ENCODE data around the gene PODXL. TPM values are rescaled to one million over a fixed set of nuclear protein-coding genes. Genes with fewer than 3 reads are reported as not detected.

The PODXL gene
- total RNA-seq, 5 donors from 2014 or later (not counting 1 experiment from before 2014, with no cell fraction given) = 0.63 to 2.6 (median 1.5) TPM

- no peaks in the 10 kb centered on the region for H3K9me3 ChIP-seq
- H3K27me3 ChIP-seq (replicated peaks in 1 of 2; ENCODE audit: control insufficient read depth in 2 of 2, extremely low read depth in 1 of 2, insufficient read depth in 2 of 2, low read length in 1 of 2) = peaks cover 5 to 15% of the 10 kb centered on the region in 2 experiments
- H3K27ac Mint-ChIP-seq = no peak overlapping the region
- no peak for DNase-seq
- 100% methylated on average over 3 of the region's 11 CpGs for WGBS (ENCODE audit: insufficient coverage)
- H3K36me3 ChIP-seq (ENCODE audit: control insufficient read depth in 2 of 2, extremely low read depth in 1 of 2, insufficient read depth in 1 of 2, low read length in 1 of 2) = no peaks in the 10 kb centered on the region
- H3K9me3 Mint-ChIP-seq = no peaks in the 10 kb centered on the region
- no peak overlapping the region for H3K4me3 ChIP-seq (ENCODE audit: control insufficient read depth in 1 of 2, extremely low read depth in 1 of 2, low read length in 1 of 2)
- H3K4me1 Mint-ChIP-seq = no peaks in the 10 kb centered on the region
- ChIA-PET POLR2A (no interaction called here), CTCF (no interaction called here)
- H3K36me3 Mint-ChIP-seq = no peaks in the 10 kb centered on the region
- no peaks in the 10 kb centered on the region for H3K4me1 ChIP-seq (ENCODE audit: control insufficient read depth in 1 of 2, extremely low read depth in 1 of 2, insufficient read depth in 2 of 2, low read length in 2 of 2)
- no peak for ATAC-seq (replicated peaks in 1 of 4)
- H3K4me3 Mint-ChIP-seq = no peak overlapping the region
- H3K27ac ChIP-seq (ENCODE audit: low read length) = no peak overlapping the region
- peaks cover 5 to 25% of the 10 kb centered on the region in 2 donors for H3K27me3 Mint-ChIP-seq
Observed at GRCh38 chr7:131600085-131600881, 43.9 kb upstream of the PODXL start.

GRCh38 chr7:131596785-131597184 is 40.4 kb upstream of the PODXL start:
- 100% methylated on average over 1 of the region's 6 CpGs for WGBS (ENCODE audit: insufficient coverage)
- H3K9me3 ChIP-seq = no peaks in the 10 kb centered on the region
- ATAC-seq (replicated peaks in 1 of 4) (no peak), DNase-seq (no peak)
- Mint-ChIP-seq H3K27me3 (peaks cover 7 to 10% of the 10 kb centered on the region in 2 donors), H3K9me3 (no peaks in the 10 kb centered on the region), H3K36me3 (no peaks in the 10 kb centered on the region), H3K4me3 (no peak overlapping the region), H3K27ac (no peak overlapping the region), H3K4me1 (no peaks in the 10 kb centered on the region)
- no peaks in the 10 kb centered on the region for H3K4me1 ChIP-seq (ENCODE audit: control insufficient read depth in 1 of 2, extremely low read depth in 1 of 2, insufficient read depth in 2 of 2, low read length in 2 of 2)
- ChIA-PET CTCF (interaction anchor here in 1 of 2 donors (0.6 kb wide), 1 partner anchor 49 kb away, joined by 3 read pairs; no protein-coding TSS in a partner anchor), POLR2A (no interaction called here)
- peaks cover 0 to 2% of the 10 kb centered on the region in 2 experiments for H3K27me3 ChIP-seq (replicated peaks in 1 of 2; ENCODE audit: control insufficient read depth in 2 of 2, extremely low read depth in 1 of 2, insufficient read depth in 2 of 2, low read length in 1 of 2)
- H3K27ac ChIP-seq (ENCODE audit: low read length) = no peak overlapping the region
- H3K36me3 ChIP-seq (ENCODE audit: control insufficient read depth in 2 of 2, extremely low read depth in 1 of 2, insufficient read depth in 1 of 2, low read length in 1 of 2) = no peaks in the 10 kb centered on the region
- no peak overlapping the region for H3K4me3 ChIP-seq (ENCODE audit: control insufficient read depth in 1 of 2, extremely low read depth in 1 of 2, low read length in 1 of 2)

- no CpG with 5 or more reads among the region's 4 CpGs for WGBS (ENCODE audit: insufficient coverage)
- Histone ChIP-seq H3K9me3 (no peaks in the 10 kb centered on the region), H3K4me3 (ENCODE audit: control insufficient read depth in 1 of 2, extremely low read depth in 1 of 2, low read length in 1 of 2) (no peak overlapping the region), H3K27ac (ENCODE audit: low read length) (no peak overlapping the region), H3K27me3 (replicated peaks in 1 of 2; ENCODE audit: control insufficient read depth in 2 of 2, extremely low read depth in 1 of 2, insufficient read depth in 2 of 2, low read length in 1 of 2) (peaks cover 0 to 7% of the 10 kb centered on the region in 2 experiments), H3K36me3 (ENCODE audit: control insufficient read depth in 2 of 2, extremely low read depth in 1 of 2, insufficient read depth in 1 of 2, low read length in 1 of 2) (no peaks in the 10 kb centered on the region), H3K4me1 (ENCODE audit: control insufficient read depth in 1 of 2, extremely low read depth in 1 of 2, insufficient read depth in 2 of 2, low read length in 2 of 2) (no peaks in the 10 kb centered on the region)
- H3K27ac Mint-ChIP-seq = no peak overlapping the region
- no peaks in the 10 kb centered on the region for H3K36me3 Mint-ChIP-seq
- POLR2A ChIA-PET = no interaction called here
- no peak overlapping the region for H3K4me3 Mint-ChIP-seq
- no peaks in the 10 kb centered on the region for H3K4me1 Mint-ChIP-seq
- no peak for ATAC-seq (replicated peaks in 1 of 4)
- CTCF ChIA-PET = no interaction called here
- H3K9me3 Mint-ChIP-seq = no peaks in the 10 kb centered on the region
- DNase-seq = no peak
- peaks cover 8 to 10% of the 10 kb centered on the region in 2 donors for H3K27me3 Mint-ChIP-seq
Observed at GRCh38 chr7:131595699-131596098, 39.3 kb upstream of the PODXL start.

DNA sequence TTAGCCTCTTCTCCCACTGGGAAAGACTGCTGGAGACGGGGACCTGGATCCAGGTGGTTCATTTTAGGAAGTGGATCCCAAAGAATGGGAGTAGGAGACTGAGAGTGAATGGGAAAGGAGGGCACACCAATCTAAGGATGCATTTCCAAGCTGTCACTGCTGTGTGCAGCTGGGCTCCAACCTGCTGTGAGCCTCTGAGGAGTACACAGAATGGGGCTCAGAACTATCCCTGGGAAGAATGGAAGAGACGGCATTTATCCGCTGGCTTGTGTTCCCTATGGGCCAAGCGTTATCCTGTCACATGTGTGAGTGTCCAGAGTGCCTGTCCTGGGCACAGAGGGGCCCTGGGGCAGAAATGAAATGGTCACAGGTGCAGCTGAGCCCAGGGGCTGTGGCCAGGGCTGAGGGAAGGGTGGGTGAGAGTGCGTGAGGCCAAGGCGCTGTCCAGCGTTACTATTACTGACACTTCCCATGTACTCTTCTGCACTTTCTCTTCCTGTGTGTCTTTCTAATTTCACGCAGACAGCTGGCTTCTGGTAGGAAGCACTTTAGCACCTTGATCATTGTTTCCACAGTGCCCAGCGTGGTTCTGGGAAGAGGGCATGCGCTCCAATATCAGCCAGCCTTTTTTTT is 35.4 kb upstream of the PODXL start:
- ChIA-PET CTCF (no interaction called here), POLR2A (no interaction called here)
- Histone ChIP-seq H3K4me3 (ENCODE audit: control insufficient read depth in 1 of 2, extremely low read depth in 1 of 2, low read length in 1 of 2) (no peak overlapping the region), H3K4me1 (ENCODE audit: control insufficient read depth in 1 of 2, extremely low read depth in 1 of 2, insufficient read depth in 2 of 2, low read length in 2 of 2) (no peaks in the 10 kb centered on the region), H3K36me3 (ENCODE audit: control insufficient read depth in 2 of 2, extremely low read depth in 1 of 2, insufficient read depth in 1 of 2, low read length in 1 of 2) (no peaks in the 10 kb centered on the region), H3K27ac (ENCODE audit: low read length) (no peak overlapping the region), H3K27me3 (replicated peaks in 1 of 2; ENCODE audit: control insufficient read depth in 2 of 2, extremely low read depth in 1 of 2, insufficient read depth in 2 of 2, low read length in 1 of 2) (peaks cover 0 to 7% of the 10 kb centered on the region in 2 experiments), H3K9me3 (no peaks in the 10 kb centered on the region)
- no peaks in the 10 kb centered on the region for H3K36me3 Mint-ChIP-seq
- DNase-seq = no peak
- no peak overlapping the region for H3K4me3 Mint-ChIP-seq
- no peaks in the 10 kb centered on the region for H3K4me1 Mint-ChIP-seq
- no peak overlapping the region for H3K27ac Mint-ChIP-seq
- WGBS (ENCODE audit: insufficient coverage) = 61% methylated on average over 5 of the region's 10 CpGs
- H3K27me3 Mint-ChIP-seq = peaks cover 10% of the 10 kb centered on the region in 2 donors
- no peaks in the 10 kb centered on the region for H3K9me3 Mint-ChIP-seq
- no peak for ATAC-seq (replicated peaks in 1 of 4)

GRCh38 chr7:131587315-131587923 is 31.0 kb upstream of the PODXL start:
- Mint-ChIP-seq H3K27me3 (peaks cover 1 to 14% of the 10 kb centered on the region in 2 donors), H3K9me3 (no peaks in the 10 kb centered on the region), H3K27ac (no peak overlapping the region), H3K4me1 (no peaks in the 10 kb centered on the region), H3K36me3 (no peaks in the 10 kb centered on the region), H3K4me3 (no peak overlapping the region)
- POLR2A ChIA-PET = no interaction called here
- H3K9me3 ChIP-seq = no peaks in the 10 kb centered on the region
- no peak overlapping the region for H3K4me3 ChIP-seq (ENCODE audit: control insufficient read depth in 1 of 2, extremely low read depth in 1 of 2, low read length in 1 of 2)
- no peaks in the 10 kb centered on the region for H3K4me1 ChIP-seq (ENCODE audit: control insufficient read depth in 1 of 2, extremely low read depth in 1 of 2, insufficient read depth in 2 of 2, low read length in 2 of 2)
- DNase-seq (no peak), ATAC-seq (replicated peaks in 1 of 4) (no peak)
- no peaks in the 10 kb centered on the region for H3K36me3 ChIP-seq (ENCODE audit: control insufficient read depth in 2 of 2, extremely low read depth in 1 of 2, insufficient read depth in 1 of 2, low read length in 1 of 2)
- H3K27me3 ChIP-seq (replicated peaks in 1 of 2; ENCODE audit: control insufficient read depth in 2 of 2, extremely low read depth in 1 of 2, insufficient read depth in 2 of 2, low read length in 1 of 2) = peaks cover 0 to 12% of the 10 kb centered on the region in 2 experiments
- H3K27ac ChIP-seq (ENCODE audit: low read length) = no peak overlapping the region
- 95% methylated on average over 7 of the region's 9 CpGs for WGBS (ENCODE audit: insufficient coverage)
- CTCF ChIA-PET = no interaction called here

- Mint-ChIP-seq H3K9me3 (no peaks in the 10 kb centered on the region), H3K4me1 (no peaks in the 10 kb centered on the region), H3K27me3 (peaks cover 0 to 13% of the 10 kb centered on the region in 2 donors), H3K4me3 (no peak overlapping the region), H3K36me3 (no peaks in the 10 kb centered on the region), H3K27ac (no peak overlapping the region)
- no peaks in the 10 kb centered on the region for H3K9me3 ChIP-seq
- peaks cover 0 to 14% of the 10 kb centered on the region in 2 experiments for H3K27me3 ChIP-seq (replicated peaks in 1 of 2; ENCODE audit: control insufficient read depth in 2 of 2, extremely low read depth in 1 of 2, insufficient read depth in 2 of 2, low read length in 1 of 2)
- ChIA-PET CTCF (no interaction called here), POLR2A (no interaction called here)
- ATAC-seq (replicated peaks in 1 of 4) = no peak
- no peaks in the 10 kb centered on the region for H3K36me3 ChIP-seq (ENCODE audit: control insufficient read depth in 2 of 2, extremely low read depth in 1 of 2, insufficient read depth in 1 of 2, low read length in 1 of 2)
- WGBS (ENCODE audit: insufficient coverage) = 67% methylated on average over 3 of the region's 3 CpGs
- DNase-seq = no peak
- H3K4me3 ChIP-seq (ENCODE audit: control insufficient read depth in 1 of 2, extremely low read depth in 1 of 2, low read length in 1 of 2) = no peak overlapping the region
- H3K27ac ChIP-seq (ENCODE audit: low read length) = no peak overlapping the region
- H3K4me1 ChIP-seq (ENCODE audit: control insufficient read depth in 1 of 2, extremely low read depth in 1 of 2, insufficient read depth in 2 of 2, low read length in 2 of 2) = no peaks in the 10 kb centered on the region
Observed at GRCh38 chr7:131586759-131587158, 30.3 kb upstream of the PODXL start.
